Retina (tissue), 1 donor: Measurements from ENCODE around the gene TMC1.
"Not testable (repeated sequence)": the region's sequence is repeated elsewhere in the genome, so short reads cannot be mapped to it uniquely, and the experiment has no call there.

ENCODE experiments used
- DNase-seq: peaks from one replicate; pipeline ENCODE4 v3.0.0-alpha.2; 2016

Gene TMC1

GRCh38 chr9:72521416-72521815, at the start of gene TMC1:
TSS of gene TMC1 (plus strand) at chr9:72521608. CDS start at chr9:72648649, 127,041 bp downstream.
- DNase-seq: not testable (repeated sequence)

GRCh38 chr9:72473474-72474261, 47.7 kb upstream of the TMC1 start:
- no peak for DNase-seq

DNA sequence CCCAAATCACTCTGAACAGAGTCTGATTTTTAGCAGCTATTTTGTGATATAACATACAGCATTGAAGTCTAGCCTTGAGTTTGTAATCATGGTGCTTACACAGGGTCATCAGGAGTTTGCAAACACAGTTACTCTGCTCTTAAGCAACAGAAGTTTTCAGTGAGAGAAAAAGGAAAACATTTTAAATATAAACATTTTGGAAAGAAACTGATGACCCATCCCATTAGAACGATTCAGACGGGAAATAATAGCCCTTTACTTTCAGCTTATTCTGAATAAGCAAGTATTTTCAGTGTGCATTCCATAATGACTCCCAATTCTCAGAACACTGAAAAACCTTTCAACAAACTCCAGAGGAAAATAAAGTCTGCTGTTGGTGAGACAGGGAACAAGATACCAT, 46.7 kb upstream of the TMC1 start:
- no peak for DNase-seq

DNA sequence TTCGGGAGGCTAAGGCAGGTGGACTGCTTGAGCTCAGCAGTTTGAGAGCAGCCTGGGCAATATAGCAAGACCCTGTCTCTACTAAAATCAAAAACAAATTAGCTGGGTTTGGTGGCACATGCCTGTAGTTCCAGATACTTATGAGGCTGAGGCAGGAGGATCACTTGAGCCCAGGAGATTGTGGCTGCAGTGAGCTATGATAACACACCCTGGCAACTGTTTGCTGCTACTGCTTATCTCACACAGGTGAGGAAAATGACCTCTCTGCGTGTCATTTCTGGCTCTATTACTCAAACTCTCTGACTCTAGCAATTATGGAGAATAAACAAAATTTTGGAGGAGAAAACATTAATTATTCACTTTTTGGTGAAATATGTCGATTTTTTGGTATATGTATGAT, 45.3 kb upstream of the TMC1 start:
- DNase-seq: no peak

- no peak for DNase-seq
Measured at GRCh38 chr9:72476617-72477437, 44.6 kb upstream of the TMC1 start.

- DNase-seq: no peak
Measured at GRCh38 chr9:72477930-72478518, 43.4 kb upstream of the TMC1 start.

- no peak for DNase-seq
Measured at GRCh38 chr9:72478966-72479365, 42.4 kb upstream of the TMC1 start.

DNA sequence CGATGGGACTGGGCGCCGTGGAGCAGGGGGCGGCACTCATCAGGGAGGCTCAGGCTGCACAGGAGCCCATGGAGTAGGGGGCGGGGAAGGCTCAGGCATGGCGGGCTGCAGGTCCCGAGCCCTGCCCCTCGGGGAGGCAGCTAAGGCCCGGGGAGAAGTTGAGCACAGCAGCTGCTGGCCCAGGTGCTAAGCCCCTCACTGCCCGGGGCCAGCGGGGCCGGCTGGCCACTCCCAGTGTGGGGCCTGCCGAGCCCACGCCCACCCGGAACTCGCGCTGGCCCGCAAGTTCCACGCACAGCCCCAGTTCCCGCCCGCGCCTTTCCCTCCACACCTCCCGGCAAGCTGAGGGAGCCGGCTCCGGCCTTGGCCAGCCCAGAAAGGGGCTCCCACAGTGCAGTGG, 41.1 kb upstream of the TMC1 start:
- DNase-seq: not testable (repeated sequence)

DNA sequence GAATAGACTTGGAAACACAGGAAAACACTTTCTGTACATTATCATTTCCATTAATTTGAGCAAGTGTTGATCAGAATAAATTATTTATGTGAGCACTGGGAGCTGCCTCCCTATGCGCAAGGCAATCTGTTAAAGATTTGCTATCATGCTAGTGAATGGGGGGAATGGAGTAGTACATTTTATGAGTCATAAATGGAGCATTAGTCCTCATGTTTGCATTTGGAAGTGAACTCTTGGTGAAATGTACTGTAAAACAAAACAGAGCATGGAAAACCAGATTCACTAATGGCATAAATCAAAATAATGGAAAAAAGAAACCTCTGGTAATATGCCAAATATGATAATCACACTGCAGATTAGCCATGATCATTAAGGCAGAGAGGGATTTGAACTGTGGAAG, 40.5 kb upstream of the TMC1 start:
- DNase-seq: no peak

- DNase-seq: peak; percentile 34
Measured at GRCh38 chr9:72485821-72486593, 35.4 kb upstream of the TMC1 start.

DNA sequence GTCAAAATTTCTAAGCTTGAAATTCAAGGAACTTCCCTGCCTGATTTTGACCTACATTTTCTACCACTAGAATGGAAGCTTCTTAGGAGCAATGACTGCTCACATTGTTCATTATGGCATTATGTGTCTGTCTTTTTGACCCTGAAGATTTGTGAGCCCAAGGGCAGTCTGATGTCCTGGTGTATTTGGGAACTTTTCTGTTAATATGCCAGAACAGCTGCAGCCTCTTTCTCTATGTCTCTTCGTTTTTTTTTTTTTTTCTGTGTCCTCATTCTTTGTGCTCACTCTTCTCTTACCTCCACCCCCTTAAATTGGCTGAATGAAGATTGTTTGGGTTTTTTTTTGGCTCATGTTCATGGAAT, 34.8 kb upstream of the TMC1 start:
- no peak for DNase-seq

GRCh38 chr9:72487665-72488064, 33.7 kb upstream of the TMC1 start:
- DNase-seq: not testable (repeated sequence)

DNA sequence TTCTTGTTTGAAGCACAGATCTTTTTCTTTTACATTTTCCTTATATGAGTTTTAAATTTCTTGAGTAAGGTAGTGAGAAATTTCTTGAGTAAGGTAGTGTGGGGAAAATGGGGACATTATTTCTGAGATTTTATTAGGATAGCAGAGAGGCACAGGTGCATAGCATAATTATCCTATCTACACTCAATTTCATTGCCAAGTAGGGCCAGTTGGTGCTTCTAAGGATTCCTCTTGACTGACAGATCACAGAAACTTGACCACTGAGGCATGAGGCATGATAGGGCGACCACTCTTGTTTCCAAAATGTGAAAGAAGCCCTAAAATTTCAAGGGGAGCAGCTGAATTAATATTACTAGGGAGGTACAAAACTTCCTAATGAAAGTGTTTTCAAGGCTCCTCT, 31.4 kb upstream of the TMC1 start:
- DNase-seq: no peak

- DNase-seq: no peak
Measured at GRCh38 chr9:72491242-72491641, 30.2 kb upstream of the TMC1 start.

GRCh38 chr9:72494051-72494450, 27.4 kb upstream of the TMC1 start:
- DNase-seq: no peak

GRCh38 chr9:72497447-72498046, 23.9 kb upstream of the TMC1 start:
- no peak for DNase-seq

- DNase-seq: no peak
Measured at GRCh38 chr9:72506615-72507014, 14.8 kb upstream of the TMC1 start.

DNA sequence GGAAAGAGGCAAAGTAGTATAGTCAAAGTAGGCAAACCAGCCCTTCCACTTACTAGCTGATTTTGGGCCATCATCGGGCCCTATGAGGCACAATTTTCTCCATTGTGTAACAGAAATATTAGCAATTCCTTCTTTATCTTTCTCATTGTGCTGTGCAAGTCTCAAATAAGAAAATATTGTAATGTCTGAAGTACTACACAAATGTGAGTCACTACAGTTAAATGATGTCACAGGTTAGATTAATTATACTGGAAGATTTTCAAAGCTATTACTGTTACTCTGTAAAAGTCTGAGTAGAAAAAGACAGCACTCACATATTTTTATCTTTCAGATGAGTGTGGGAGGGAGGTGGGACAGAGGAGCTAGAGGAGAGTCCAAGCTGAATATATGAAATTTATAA, 12.4 kb upstream of the TMC1 start:
- no peak for DNase-seq

- no peak for DNase-seq
Measured at GRCh38 chr9:72509635-72510034, 11.8 kb upstream of the TMC1 start.

GRCh38 chr9:72521011-72521410, 397 bp upstream of the TMC1 start:
- not testable (repeated sequence) for DNase-seq

DNA sequence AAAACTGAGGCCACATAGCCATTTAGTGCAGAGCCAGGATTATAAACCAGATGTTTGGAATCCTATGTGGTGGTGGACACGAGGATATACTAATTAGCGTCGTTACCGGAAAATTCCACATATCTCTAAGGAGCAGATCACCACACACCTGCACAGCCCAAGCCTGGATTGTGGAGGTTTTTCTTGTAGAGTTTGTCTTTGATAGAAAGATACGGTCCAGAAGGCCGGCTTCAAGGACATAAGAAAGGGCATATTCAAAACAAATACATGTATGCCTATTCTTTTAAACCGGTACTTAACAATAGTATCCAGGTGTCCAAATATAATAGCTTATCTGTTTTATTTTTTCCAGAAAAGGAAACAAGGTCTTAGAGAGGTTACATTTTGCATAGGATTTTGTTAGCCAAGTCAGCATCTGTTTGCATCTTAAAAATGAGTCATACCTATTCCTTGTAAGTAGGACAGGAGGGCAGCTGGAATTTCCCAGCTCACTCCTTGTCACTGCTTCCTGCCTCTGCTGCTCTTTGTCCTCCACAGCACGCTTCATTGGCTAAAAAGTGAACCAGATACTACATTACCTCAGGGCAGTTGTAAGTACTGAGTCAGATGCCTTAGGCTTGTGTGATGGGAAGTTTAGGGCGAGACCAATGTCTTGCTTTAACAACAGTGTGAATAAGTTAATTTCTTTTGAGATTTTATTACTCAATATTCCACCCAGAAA, 3.6 kb downstream of the TMC1 start:
- peak; percentile 33 for DNase-seq
